ENCODE results near the gene CRHR1.

- no peak for TF ChIP-seq CTCF (conservative IDR thresholded peaks at IDR 0.05)
- no peak for TF ChIP-seq EZH2 (IDR thresholded peaks at IDR 0.05; ENCODE audit: low read depth)
Observed at GRCh38 chr17:45867171-45867570, 83.1 kb downstream of the CRHR1 start.
